Bronchial epithelial cell (primary cell): ENCODE data around the gene LORICRIN. TPM values are rescaled to one million over a fixed set of nuclear protein-coding genes. Genes with fewer than 3 reads are reported as not detected.

Experiments
- DNase-seq: peaks from one replicate; pipeline ENCODE4 v3.0.0-alpha.2; 2010; ENCODE audit warnings: low read depth
- FAIRE-seq: peaks from 2 replicates; lab custom pipeline; 2011; peaks lifted over from hg19 to GRCh38; lab: Jason Lieb, UNC
- H3K27me3 ChIP-seq: 2 replicates; pipeline ENCODE4 v1.5.1; 2011; ENCODE audit warnings: low read length; ENCODE audit not compliant: control insufficient read depth, insufficient read depth
- H3K36me3 ChIP-seq: 2 replicates; pipeline ENCODE4 v1.5.1; 2011; ENCODE audit warnings: low read length; ENCODE audit not compliant: control insufficient read depth, insufficient read depth
- H3K4me3 ChIP-seq: 2 replicates; pipeline ENCODE4 v1.5.1; 2011; ENCODE audit warnings: mild to moderate bottlenecking, low read depth, low read length, control low read depth
- total RNA-seq: library from RNA; depleted of rRNA; stranded (reverse); fragments of >200 nt; gene quantifications from 2 replicates; pipeline ENCODE4 v1.2.1, GENCODE V29; 2014
- TF ChIP-seq, protein P1 (sequence below): IDR thresholded peaks from 2 replicates; pipeline ENCODE4 v1.5.1; 2011; ENCODE audit warnings: mild to moderate bottlenecking, moderate library complexity, low read length, control low read depth, inconsistent platforms; ENCODE audit not compliant: insufficient read depth, severe bottlenecking

LORICRIN gene
- total RNA-seq, 1 donor from 2014 or later, result not detected

DNA sequence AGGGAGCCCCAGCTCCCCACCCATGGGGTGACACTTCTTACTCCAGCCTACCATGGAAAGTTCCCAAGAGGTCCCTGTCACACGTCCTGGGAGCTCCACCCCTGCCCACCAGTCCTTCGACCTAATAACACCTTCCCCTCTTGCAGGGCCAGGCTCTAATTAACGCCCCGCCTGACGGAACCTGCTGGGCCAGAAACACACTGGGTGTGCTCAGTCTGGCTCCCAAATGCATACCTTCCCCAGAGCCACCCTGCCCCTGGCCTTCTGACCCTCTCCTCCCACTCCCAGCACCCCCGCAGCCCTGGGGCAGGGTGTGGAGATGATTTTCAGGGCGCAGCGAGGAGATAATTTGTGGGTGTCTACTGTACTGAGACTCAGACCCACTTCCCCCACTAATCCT lies 32.7 kb downstream of the LORICRIN start:
- H3K27me3 ChIP-seq, result no peaks in the 10 kb centered on the region
- TF ChIP-seq, protein P1, sequence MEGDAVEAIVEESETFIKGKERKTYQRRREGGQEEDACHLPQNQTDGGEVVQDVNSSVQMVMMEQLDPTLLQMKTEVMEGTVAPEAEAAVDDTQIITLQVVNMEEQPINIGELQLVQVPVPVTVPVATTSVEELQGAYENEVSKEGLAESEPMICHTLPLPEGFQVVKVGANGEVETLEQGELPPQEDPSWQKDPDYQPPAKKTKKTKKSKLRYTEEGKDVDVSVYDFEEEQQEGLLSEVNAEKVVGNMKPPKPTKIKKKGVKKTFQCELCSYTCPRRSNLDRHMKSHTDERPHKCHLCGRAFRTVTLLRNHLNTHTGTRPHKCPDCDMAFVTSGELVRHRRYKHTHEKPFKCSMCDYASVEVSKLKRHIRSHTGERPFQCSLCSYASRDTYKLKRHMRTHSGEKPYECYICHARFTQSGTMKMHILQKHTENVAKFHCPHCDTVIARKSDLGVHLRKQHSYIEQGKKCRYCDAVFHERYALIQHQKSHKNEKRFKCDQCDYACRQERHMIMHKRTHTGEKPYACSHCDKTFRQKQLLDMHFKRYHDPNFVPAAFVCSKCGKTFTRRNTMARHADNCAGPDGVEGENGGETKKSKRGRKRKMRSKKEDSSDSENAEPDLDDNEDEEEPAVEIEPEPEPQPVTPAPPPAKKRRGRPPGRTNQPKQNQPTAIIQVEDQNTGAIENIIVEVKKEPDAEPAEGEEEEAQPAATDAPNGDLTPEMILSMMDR, result no peak
- DNase-seq (peak; percentile 12), FAIRE-seq (no peak)
- H3K4me3 ChIP-seq, result no peak overlapping the region
- no peaks in the 10 kb centered on the region for H3K36me3 ChIP-seq

DNA sequence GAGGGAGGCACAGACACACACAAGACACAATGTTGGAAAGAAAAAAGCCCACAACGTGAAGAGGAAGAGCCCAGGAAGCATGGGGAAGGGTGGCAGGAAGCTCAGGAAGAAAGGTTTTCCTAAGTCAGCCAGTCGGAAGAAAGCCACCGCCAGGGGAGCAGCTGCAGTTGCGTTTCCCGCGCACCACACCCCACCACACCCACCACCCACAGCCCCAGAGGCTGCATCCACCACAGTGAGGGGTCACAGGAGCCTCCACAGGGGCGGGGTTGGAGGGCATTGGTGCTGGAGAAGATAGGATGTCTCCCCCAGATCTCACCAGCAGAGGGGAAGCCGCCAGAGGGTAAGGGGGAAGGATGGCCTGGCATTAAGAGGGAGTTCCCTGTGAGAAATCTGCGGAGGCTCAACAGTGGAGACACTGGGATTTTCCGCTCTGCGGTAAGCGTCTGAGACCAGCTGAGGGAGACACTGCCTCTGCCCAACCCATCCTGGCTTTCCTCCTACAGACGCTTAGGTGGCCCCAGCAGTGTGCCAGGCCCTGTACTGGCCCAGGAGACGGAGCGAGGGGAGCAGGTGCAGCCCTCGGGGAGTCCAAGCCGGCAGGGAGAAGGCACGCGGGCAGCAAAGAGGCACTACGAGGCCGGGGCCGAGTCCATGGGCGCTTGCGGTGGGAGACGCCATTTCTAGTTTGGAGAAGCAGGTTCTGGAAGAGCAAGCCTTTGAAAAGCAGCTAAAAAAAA lies 33.4 kb downstream of the LORICRIN start:
- FAIRE-seq, result no peak
- no peak for DNase-seq
- Histone ChIP-seq H3K4me3 (no peak overlapping the region), H3K27me3 (no peaks in the 10 kb centered on the region), H3K36me3 (no peaks in the 10 kb centered on the region)
- TF ChIP-seq, protein P1, result no peak

DNA sequence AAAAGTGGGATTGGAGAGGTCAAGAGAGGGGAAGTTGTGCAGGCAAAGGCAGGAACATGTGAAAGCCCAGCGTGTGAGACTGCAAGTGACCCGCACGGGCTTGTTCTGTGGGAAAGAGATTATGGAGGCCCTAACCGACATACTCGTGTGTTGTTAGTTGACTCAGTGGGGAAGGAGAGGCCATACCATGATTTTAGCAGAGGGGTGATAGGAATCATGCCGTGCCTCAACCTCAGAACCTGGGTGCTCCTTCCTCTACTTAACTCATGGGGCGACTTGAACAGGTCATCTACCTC lies 33.9 kb downstream of the LORICRIN start:
- Histone ChIP-seq H3K4me3 (no peak overlapping the region), H3K36me3 (no peaks in the 10 kb centered on the region), H3K27me3 (no peaks in the 10 kb centered on the region)
- FAIRE-seq (peak; percentile 47), DNase-seq (peak; percentile 85)
- TF ChIP-seq, protein P1, result no peak

DNA sequence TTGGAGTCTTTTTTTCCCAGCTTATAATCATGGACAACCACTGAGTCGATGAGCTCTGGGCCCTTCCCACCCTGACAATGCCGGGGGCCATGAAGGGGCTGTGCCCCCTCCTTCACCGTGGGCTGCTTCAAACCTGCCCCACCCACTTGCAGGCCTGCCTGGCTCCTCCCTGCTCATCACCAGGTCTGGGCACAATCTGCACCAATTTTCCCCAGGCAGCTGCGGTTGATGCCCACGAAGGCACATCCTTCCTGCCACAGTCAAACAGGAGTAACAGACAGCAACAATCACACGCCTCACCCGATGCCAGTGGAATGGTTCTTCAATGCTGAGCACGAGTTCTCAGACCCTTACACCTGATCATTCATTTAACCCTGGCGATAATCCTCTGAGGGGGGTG lies 34.4 kb downstream of the LORICRIN start:
- DNase-seq, result no peak
- no peak overlapping the region for H3K4me3 ChIP-seq
- H3K36me3 ChIP-seq, result no peaks in the 10 kb centered on the region
- no peaks in the 10 kb centered on the region for H3K27me3 ChIP-seq
- no peak for FAIRE-seq
- TF ChIP-seq, protein P1, result no peak

DNA sequence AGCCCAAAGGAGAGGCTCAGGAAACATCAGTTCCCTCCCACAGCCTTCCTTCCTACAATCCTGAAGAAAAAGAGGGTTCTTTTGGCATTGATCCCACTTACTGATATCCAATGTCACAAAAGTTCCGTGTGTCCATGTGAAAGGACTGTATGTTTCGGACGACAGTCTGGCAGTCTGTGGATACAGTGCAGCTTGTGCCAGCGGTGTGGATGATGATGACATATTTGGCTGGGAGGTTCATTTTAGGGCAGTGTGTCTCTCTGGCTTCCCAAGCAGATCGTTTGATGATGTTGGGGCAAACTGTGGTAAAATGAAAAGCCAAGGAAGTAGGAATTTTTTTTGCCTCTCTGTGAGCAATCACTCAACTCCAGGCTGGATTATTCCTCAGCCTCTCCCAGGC lies 42.8 kb downstream of the LORICRIN start:
- DNase-seq (no peak), FAIRE-seq (peak; percentile 43)
- TF ChIP-seq, protein P1, result no peak
- Histone ChIP-seq H3K27me3 (peaks cover 4% of the 10 kb centered on the region), H3K4me3 (no peak overlapping the region), H3K36me3 (no peaks in the 10 kb centered on the region)

DNA sequence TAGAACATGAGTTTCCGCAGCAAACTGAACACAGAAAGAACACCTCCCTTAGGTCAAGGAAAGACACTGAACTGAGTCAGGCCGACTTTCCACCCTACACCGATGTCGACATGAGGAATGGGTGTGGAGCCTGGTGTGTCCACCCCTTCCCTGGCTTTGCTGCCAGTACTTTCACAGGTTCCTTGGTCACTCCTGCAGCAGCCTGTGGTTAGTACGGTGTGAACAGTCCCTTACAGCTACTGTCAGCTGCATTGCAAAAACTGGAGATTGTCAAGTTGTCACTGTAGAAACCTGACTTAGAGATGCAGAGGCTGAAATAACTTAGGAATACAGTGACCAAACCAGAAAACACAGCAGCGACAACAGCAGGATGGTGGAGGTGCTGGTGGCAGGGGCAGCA lies 46.2 kb downstream of the LORICRIN start:
- peaks cover 4% of the 10 kb centered on the region for H3K27me3 ChIP-seq
- no peak overlapping the region for H3K4me3 ChIP-seq
- TF ChIP-seq, protein P1, result no peak
- no peak for DNase-seq
- H3K36me3 ChIP-seq, result no peaks in the 10 kb centered on the region
- FAIRE-seq, result no peak
